HT1080 (cell line): ENCODE measurements around the gene TMEM258. TPM values are rescaled to one million over a fixed set of nuclear protein-coding genes. Genes with fewer than 3 reads are reported as not detected.

ENCODE experiments used
- DNase-seq: peaks from one replicate; pipeline ENCODE4 v3.0.0-alpha.2; 2015; ENCODE audit warnings: low read depth
- total RNA-seq: library from RNA; depleted of rRNA; stranded (reverse); fragments of >200 nt; shearing (Covaris generic); gene quantifications from 2 replicates; pipeline ENCODE4 v1.2.3, GENCODE V29; 2014

Gene TMEM258
- total RNA-seq, 1 experiment from 2014 or later: 184 TPM

DNA sequence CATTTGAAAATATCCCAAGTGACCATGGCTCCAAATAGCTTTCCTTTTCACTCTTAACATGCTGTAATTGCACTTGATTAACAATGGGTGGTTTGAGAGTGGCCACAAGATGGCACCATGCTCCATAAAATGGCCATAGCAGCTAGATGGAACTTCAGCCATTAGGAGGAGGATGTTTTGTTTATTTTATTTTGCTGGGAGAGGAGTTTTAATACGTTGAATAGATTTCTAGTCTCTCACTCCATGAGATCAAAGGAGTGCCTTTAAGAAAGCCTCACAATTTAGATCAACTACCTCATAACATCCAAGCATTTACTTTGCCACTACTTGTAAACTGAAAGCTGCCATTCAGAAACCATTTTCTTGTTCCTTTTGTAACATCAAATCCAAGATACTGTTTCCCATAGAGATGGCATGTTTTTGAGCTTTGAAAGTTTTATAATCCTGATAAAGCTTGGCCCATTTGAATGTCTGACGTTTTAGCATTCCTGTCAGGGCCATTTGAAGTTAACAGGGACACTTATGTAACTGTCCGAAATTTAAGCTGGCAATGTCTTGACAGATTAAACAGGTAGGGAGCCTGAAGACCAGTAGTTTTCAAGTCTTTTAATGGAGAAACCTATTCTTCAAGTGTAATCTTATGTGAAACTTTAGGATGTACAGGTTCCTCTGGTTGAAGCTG, 5.0 kb upstream of the TMEM258 start:
- DNase-seq: peak; percentile 68

DNA sequence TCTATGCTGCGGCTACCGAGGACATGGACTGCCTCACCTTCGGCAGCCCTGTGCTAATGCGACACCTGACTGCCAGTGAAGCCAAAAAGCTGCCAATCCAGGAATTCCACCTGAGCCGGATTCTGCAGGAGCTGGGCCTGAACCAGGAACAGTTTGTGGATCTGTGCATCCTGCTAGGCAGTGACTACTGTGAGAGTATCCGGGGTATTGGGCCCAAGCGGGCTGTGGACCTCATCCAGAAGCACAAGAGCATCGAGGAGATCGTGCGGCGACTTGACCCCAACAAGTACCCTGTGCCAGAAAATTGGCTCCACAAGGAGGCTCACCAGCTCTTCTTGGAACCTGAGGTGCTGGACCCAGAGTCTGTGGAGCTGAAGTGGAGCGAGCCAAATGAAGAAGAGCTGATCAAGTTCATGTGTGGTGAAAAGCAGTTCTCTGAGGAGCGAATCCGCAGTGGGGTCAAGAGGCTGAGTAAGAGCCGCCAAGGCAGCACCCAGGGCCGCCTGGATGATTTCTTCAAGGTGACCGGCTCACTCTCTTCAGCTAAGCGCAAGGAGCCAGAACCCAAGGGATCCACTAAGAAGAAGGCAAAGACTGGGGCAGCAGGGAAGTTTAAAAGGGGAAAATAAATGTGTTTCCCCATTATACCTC, 3.6 kb upstream of the TMEM258 start:
- no peak for DNase-seq

- no peak for DNase-seq
Observed at GRCh38 chr11:61795459-61795858, 3.1 kb upstream of the TMEM258 start.

DNA sequence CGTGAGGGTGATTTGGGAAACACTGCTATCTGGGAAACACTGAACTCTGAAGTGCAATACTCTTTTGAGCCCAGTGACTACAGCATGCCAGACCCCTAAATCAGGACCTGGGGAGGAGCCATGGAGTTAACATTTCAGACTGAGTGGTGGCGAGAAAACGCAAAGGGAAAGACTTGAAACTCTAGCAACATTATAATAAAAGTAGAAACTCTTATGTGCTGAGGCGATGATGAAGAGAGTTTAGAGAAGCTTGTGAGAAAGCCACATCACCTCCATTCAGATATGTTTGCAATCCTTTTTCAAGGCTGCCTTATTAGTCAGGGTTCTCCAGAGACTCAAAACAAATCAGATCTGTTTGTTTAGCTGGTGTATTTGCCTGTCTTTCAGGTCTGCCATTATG, 2.2 kb upstream of the TMEM258 start:
- DNase-seq: no peak

DNA sequence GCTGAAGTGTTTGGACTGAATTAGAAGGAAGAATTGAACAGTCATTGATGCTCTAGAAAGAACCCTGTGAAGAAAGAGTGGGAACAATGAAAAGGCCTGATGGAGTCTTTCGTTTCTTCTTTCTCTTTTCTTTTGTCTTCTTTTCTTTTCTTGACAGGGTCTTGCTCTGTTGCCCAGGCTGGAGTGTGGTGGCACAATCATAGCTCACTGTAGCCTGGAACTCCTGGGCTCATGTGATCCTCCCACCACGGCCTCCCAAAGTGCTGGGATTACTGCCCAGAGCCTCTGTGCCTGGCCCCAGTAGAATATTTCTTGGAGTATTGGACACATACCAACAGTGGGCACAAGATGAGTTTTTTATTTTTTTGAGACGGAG, 1.4 kb upstream of the TMEM258 start:
- DNase-seq: no peak

DNA sequence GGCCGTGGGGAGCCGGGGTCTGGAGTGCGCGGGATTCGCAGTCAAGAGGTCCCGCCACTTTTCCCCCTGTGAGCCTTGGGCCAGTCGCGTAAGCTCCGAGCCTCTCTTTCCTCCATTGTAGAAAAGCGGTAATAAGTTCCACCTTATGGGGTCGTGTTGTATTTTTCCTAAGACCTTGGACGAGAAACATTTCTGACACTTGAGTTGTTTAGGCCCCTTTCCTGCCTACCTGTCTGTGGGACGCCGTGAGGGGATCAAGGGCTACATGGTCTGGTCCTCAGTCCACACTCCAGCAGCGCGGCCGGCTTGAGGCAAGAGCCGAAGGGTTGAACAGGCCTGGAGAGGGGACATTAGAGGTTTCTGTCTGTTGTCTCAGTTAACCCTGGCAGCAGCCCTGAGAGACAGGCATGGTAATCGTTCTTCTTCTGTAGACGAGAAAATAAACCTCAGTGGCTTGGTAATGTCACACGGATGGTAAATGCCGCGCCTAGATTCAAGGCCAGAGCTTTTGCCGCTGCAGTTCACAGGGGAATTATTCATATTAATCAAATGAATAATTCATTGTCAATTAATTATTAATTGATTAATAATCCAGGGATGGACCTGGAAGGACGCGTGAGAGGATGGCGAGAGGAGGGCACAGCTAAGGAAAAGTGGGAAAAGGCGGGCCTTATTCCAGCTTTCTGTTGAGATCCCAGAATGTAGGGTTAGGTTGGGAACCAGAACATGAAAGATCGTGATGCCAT, 857 bp upstream of the TMEM258 start:
- DNase-seq: no peak

GRCh38 chr11:61791737-61792309, 576 bp downstream of the TMEM258 start:
- DNase-seq: peak; percentile 84

DNA sequence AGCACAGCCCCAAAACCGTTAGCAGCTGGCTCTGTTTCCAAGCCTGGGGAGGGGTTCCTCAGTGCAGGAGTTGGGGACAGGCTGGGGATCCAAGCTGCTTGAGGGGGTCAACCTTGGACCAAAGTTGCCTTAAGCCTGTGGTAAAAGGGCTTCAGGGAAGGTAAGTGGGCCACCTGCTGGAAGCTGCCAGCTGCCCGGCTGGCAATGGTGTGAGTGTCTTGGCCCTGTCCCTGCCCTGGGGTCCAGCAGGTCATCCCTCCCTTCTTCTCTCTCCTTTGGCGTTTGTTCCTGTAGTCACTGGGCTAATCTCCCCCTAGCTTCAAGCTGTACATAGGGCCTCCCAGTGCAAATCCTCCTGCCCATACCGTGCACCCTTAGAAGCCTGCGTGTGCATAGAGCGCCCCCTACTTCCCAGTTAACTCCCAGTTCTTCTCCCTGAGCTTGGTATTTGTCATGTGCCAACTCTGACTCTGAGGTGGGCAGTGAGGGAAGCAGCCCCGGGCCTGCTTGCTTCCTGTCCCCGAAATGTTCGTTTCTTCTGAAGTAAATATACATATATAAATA, 4.4 kb downstream of the TMEM258 start:
- peak; percentile 64 for DNase-seq

DNA sequence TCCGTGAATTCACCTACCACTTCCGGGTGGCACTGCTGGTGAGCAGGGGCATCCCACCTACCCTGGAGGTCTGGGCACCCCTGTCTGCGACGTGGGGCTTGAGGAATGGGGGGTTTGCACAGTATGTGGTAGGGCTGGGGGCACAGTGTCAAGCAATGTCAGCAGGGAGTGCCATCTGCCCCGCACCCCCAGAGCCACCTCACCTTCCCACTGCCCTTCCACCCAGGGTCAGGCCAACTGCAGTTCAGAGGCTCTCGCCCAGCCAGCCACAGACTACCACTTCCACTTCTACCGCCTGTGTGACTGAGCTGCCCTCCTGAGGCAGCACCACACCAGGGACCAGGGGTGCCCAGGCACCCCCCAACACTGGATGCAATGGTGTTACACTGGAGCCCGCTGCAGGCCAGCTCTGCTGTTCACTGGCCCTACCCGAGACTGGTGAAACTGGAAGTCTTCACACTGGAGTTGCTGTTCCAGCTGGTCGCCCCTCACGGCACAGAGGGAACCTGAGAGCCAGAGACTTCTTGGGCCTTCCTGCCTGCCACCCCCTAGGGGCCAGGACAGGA, 6.5 kb downstream of the TMEM258 start:
- no peak for DNase-seq

GRCh38 chr11:61784506-61784805, 7.9 kb downstream of the TMEM258 start:
- DNase-seq: no peak

DNA sequence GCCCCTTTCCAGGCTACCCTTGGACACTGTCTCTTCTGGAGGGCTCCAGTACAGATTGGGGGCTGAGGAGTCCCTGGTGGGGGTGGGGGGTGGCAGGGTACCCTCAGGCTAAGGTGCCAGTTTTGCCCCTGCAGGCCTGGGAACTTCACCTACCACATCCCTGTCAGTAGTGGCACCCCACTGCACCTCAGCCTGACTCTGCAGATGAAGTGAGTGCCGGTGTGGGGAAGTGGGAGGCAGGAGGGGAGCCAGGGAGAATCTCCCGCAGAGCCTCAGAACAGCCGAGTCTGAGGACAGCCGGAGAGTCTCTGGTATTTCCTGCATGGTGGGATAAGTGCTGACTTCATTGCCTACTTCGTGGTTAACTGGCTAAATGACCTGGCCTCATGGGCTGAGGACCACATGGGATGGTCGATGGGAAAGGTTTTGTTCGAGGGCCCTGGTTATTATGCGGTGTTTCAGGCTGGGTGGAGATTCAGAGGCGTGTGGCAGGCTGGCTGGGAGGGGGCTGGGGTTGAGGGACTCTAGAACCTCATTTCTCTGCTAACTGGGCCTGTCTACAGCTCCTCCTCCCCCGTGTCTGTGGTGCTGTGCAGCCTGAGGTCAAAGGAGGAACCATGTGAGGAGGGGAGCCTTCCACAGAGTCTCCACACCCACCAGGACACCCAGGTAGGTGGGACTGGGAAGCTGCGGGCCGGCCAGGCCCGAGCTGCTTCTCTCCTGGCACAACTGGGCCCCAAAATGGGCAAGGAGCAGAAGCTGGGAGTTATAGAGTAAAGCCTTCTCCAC, 8.5 kb downstream of the TMEM258 start:
- DNase-seq: peak; percentile 40

GRCh38 chr11:61782841-61783240, 9.6 kb downstream of the TMEM258 start:
- no peak for DNase-seq

- no peak for DNase-seq
Observed at GRCh38 chr11:61782299-61782698, 10.1 kb downstream of the TMEM258 start.

DNA sequence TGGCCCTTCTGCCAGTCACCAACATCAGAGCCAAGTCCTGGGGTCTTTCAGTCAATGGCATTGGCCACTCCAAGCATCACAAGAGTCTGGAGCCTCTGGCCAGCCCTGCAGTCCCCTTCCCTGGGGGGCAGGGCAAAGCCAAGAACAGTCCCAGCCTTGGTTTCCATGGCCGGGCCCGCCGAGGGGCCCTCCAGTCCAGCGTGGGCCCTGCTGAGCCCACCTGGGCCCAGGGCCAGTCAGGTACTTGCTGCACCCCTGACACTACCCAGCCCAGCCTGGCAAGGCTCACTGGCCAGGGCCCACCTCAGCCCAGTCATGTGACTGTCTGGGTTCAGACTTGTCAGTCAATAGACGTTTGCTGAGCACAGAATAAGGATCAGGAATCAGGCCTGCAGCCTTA, 10.8 kb downstream of the TMEM258 start:
- no peak for DNase-seq

DNA sequence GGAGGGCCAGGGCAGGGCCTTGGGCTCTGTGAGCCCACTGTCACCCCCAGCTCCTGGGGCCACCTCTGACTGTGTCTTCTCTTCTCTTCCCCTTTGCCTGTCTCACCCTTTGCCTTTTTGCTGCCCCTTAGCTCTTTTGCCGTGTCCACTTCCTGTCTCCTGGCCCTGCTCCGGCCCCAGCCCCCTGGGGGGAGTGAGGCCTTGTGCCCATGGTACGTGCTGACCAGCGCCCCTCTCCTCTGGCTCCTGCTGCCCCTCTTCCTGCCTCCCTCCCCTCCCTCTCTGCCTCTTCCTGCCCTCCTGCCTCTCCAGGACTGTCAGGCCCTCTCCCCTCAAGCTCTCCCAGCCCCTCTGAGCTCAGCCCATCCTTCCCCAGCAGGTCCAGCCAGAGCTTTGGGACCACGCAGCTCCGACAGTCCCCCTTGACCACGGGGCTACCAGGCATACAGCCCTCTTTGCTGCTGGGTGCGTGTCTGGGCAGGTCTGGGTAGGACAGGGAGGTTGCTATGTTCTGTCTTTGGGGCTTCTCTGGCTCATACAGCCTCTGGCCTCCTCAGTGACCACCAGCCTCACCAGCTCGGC, 11.7 kb downstream of the TMEM258 start:
- no peak for DNase-seq

GRCh38 chr11:61779666-61780525, 12.5 kb downstream of the TMEM258 start:
- DNase-seq: no peak

DNA sequence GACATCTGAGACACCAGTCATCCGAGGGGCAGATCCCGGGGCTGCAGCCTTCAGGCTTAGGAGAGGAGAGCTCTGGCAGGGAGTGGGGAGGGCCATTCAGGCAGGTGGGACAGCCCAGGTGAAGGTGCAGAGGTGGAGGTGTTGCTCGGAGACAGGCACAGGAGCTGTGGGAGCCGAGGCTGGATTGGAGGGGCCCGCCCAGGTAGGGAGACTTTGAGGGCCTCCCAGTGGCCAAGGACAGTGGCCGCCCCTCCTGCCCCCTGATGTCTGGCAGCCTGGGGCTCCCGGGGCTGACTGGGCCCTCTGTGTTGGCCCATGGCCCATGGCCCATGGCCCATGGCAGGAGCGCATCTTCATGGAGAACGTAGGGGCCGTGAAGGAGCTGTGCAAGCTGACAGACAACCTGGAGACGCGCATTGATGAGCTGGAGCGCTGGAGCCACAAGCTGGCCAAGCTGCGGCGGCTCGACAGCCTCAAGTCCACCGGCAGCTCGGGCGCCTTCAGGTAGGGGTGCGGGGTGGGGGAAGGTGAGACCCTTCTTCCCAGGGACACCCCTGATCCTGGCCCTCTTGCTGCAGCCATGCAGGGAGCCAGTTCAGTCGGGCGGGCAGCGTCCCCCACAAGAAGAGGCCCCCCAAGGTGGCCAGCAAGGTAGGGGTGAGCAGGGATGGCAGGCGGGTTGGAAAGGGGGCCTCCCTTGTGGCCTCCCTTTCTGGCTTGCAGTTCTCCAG, 13.3 kb downstream of the TMEM258 start:
- DNase-seq: no peak

DNA sequence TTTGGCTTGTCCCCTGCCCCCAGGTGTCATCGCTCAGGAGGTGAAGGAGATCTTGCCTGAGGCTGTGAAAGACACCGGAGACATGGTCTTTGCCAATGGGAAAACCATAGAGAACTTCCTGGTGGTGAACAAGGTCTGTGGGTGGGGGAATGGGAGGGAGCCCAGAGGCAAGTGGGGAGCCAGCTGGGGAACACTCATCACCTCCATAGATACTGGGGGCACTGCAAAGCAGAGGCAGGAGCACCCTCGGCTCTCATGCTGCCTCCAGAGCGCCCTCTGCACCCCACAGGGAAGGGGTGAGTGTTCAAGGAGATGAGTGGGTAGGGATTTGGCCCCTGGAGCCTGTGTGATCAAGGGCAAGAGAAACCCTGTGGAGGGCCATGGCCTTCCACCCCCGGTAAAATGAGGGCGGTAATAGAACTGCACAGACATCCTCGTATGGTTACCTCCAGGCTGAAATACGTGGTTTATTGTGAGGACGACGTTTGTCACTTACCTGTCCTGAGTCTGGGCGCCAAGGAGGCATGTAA, 14.0 kb downstream of the TMEM258 start:
- DNase-seq: no peak
